ENCODE measurements around the gene TFCP2L1.

- no peak for TF ChIP-seq USF2 (CRISPR knock-in tag; IDR thresholded peaks at IDR 0.05)
- TF ChIP-seq CTCF (IDR thresholded peaks at IDR 0.05), result no peak
- TF ChIP-seq ZBTB43 (CRISPR knock-in tag; IDR thresholded peaks at IDR 0.05), result no peak
- TF ChIP-seq E2F5 (CRISPR knock-in tag; IDR thresholded peaks at IDR 0.05), result no peak
Observed at GRCh38 chr2:121244616-121245015, 40.4 kb downstream of the TFCP2L1 start.
